Peyer's patch (tissue), 4 donors: ENCODE measurements around the gene RAX2. TPM values are rescaled to one million over a fixed set of nuclear protein-coding genes. Genes with fewer than 3 reads are reported as not detected.
"Not testable (repeated sequence)": the region's sequence is repeated elsewhere in the genome, so short reads cannot be mapped to it uniquely, and the experiment has no call there.

Experiments used
- DNase-seq, 3 donors: peaks; one replicate each; pipeline ENCODE4 v3.0.0-alpha.2; 2017 to 2019
- H3K27ac ChIP-seq, 4 donors: fragments of 200-600 bp; sonication (generic); one replicate each; pipeline ENCODE4 v1.5.1; 2016 to 2019
- H3K27me3 ChIP-seq, 2 donors: fragments of 200-600 bp; sonication (generic); one replicate each; pipeline ENCODE4 v1.5.1; 2019
- H3K36me3 ChIP-seq, 3 donors: fragments of 200-600 bp; sonication (generic); one replicate each; pipeline ENCODE4 v1.5.1; 2016 to 2019
- H3K4me1 ChIP-seq, 4 donors: fragments of 200-600 bp; sonication (generic); one replicate each; pipeline ENCODE4 v1.5.1; 2016 to 2019
- H3K4me3 ChIP-seq, 4 donors: fragments of 200-600 bp; sonication (generic); 1 replicate in 3 of 4; 2 replicates in 1 of 4; pipeline ENCODE4 v1.5.1; 2016 to 2019; ENCODE audit warnings: mild to moderate bottlenecking in 1 of 4
- H3K9me3 ChIP-seq, 4 donors: fragments of 200-600 bp; sonication (generic); one replicate each; pipeline ENCODE4 v1.5.1; 2016 to 2019; ENCODE audit warnings: mild to moderate bottlenecking in 1 of 4
- POLR2A ChIP-seq, 2 donors: fragments of 450-650 bp; IDR thresholded peaks; one replicate each; pipeline ENCODE4 v1.5.1; 2017; ENCODE audit warnings: antibody characterized with exemption in 2 of 2, mild to moderate bottlenecking in 2 of 2, moderate library complexity in 2 of 2
- total RNA-seq, 4 donors: library from RNA; depleted of rRNA; stranded (reverse); fragments of >200 nt; gene quantifications; one replicate each; pipeline ENCODE4 v1.1.0, GENCODE V29; 2016
- TF ChIP-seq, protein P1 (sequence below), 6 experiments: fragments of 450-650 bp in 4 of 6; fragments of 200-600 bp in 2 of 6; sonication (generic) in 1 of 6; IDR thresholded peaks; one replicate each; pipeline ENCODE4 v1.5.1; 2017 to 2019; ENCODE audit warnings: antibody characterized with exemption in 6 of 6, mild to moderate bottlenecking in 3 of 6, moderate library complexity in 1 of 6

The RAX2 gene
- total RNA-seq, 4 donors from 2014 or later, result not detected

DNA sequence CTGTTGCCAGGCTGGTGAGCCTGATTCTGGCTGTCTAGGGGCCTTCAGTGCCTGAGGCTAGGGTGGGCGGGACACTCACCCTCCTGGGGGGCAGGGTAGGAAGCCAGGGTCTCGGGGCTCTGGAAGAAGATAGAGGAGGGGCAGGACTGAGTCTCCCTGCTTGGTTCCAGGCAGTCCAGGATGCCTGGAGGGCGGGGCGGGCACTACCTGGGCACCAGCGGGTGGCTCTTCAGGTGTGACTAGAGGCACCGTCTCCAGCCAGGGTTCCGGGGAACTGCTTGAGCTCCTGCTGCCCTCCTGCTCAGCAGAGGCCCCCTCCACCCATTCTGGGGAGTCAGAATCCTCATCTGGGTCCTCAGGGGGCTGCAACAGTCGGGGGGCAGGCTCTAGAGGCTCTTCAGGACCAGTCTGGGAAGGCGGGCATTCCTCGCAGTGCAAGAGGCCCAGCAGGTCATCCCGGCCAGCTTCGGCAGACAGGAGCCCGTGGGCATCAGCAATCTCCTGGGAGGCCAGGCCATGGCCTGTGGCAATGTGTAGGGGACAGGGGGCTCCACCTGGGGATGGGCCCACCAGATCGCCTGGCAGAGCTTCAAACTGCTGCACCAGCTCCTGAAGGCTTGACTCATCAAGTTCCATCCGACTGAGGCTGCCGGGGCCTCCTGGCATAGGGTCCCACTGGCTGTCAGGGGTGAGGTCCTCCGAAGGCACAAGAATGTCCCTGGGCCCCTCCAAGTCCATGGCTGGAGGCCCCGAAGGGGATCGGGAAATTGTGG, 12.4 kb downstream of the RAX2 start:
- Histone ChIP-seq H3K4me1 (peaks cover 0 to 37% (median 25%) of the 10 kb centered on the region in 4 donors), H3K36me3 (peaks cover 0 to 31% (median 0%) of the 10 kb centered on the region in 3 donors), H3K27ac (no peak overlapping the region), H3K4me3 (no peak overlapping the region), H3K9me3 (no peaks in the 10 kb centered on the region), H3K27me3 (no peaks in the 10 kb centered on the region)
- DNase-seq, result no peak
- TF ChIP-seq POLR2A (IDR thresholded peaks at IDR 0.05), result no peak
- TF ChIP-seq, protein P1, sequence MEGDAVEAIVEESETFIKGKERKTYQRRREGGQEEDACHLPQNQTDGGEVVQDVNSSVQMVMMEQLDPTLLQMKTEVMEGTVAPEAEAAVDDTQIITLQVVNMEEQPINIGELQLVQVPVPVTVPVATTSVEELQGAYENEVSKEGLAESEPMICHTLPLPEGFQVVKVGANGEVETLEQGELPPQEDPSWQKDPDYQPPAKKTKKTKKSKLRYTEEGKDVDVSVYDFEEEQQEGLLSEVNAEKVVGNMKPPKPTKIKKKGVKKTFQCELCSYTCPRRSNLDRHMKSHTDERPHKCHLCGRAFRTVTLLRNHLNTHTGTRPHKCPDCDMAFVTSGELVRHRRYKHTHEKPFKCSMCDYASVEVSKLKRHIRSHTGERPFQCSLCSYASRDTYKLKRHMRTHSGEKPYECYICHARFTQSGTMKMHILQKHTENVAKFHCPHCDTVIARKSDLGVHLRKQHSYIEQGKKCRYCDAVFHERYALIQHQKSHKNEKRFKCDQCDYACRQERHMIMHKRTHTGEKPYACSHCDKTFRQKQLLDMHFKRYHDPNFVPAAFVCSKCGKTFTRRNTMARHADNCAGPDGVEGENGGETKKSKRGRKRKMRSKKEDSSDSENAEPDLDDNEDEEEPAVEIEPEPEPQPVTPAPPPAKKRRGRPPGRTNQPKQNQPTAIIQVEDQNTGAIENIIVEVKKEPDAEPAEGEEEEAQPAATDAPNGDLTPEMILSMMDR (IDR thresholded peaks at IDR 0.05), result no peak

DNA sequence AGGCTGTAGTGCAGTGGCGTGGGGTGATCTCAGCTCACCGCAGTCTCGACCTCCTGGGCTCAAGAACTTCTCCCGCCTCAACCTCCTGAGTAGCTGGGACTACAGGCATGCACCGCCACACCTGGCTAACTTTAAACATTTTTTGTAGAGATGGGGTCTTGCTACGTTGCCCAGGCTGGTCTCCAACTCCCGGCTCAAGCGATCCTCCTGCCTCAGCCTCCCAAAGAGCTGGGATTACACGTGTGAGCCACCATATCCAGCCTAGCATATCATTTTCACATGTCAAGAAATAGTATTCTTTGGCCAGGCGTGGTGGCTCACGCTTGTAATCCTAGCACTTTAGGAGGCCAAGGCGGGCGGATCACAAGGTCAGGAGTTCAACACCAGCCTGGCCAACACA, 13.7 kb downstream of the RAX2 start:
- not testable (repeated sequence) for H3K27me3 ChIP-seq, H3K4me3 ChIP-seq, H3K9me3 ChIP-seq, DNase-seq, H3K27ac ChIP-seq
- Histone ChIP-seq H3K4me1 (peaks cover 0 to 30% (median 20%) of the 10 kb centered on the region in 4 donors), H3K36me3 (peaks cover 0 to 41% (median 0%) of the 10 kb centered on the region in 3 donors)

DNA sequence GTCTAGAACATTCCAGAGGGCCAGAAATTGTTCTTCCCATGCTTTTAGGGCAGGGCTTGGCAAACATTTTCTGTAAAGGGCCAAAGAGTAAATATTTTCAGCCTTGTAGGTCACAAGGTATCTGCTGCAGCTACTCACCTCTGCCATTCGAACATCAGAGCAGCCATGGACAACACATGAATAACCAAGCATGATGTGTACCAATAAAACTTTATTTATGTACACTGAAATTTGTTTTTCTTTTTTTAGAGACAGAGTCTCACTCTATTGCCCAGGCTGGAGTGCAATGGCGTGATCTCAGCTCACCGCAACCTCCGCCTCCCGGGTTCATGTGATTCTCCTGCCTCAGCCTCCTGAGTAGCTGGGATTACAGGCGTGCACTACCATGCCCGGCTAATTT, 14.3 kb downstream of the RAX2 start:
- H3K27ac ChIP-seq, H3K4me3 ChIP-seq, H3K27me3 ChIP-seq, DNase-seq, H3K9me3 ChIP-seq: not testable (repeated sequence)
- Histone ChIP-seq H3K36me3 (peaks cover 0 to 47% (median 0%) of the 10 kb centered on the region in 3 donors), H3K4me1 (peaks cover 0 to 27% (median 17%) of the 10 kb centered on the region in 4 donors)

DNA sequence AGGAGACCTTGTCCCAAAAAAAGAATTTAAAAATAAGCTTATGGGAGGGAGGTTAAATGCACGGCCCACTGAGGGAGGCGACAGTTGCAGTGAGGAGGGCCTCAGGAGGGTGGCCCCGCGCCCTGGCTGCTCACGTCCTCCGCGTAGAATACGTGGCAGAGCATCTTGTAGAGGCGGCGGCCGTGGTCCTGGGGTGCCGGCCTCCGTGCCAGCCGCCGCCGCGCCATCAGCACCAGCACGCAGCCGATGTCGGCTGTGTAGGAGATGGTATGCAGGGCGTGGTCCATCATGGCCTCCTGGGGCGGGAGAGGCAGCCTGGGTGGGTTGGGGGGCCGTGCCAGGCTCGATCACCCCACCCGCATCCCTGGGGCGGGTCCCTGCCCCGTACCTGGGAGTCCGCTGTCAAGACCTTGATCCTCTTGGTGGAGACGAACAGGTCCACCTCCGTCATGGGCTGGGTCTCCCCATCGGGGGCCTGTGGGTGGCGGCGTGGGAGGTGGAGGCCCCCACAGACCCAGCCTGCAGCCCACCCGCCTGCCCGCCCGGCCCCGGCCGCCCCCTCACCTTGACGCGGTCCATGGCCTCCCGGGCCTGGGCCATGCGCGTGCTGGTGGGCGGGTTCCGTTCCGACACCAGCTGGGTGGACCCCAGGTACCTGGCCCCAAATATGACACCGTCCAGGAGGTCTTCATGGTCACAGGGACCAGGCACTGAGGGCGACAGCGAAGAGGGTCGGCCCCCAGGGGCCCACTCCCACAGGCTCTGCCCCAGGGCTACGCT, 18.2 kb downstream of the RAX2 start:
- Histone ChIP-seq H3K9me3 (no peaks in the 10 kb centered on the region), H3K27me3 (no peaks in the 10 kb centered on the region), H3K4me3 (no peak overlapping the region), H3K27ac (no peak overlapping the region), H3K4me1 (peaks cover 0 to 2% (median 0%) of the 10 kb centered on the region in 4 donors), H3K36me3 (peaks cover 0 to 74% (median 0%) of the 10 kb centered on the region in 3 donors)
- TF ChIP-seq, protein P1 (IDR thresholded peaks at IDR 0.05), result no peak
- TF ChIP-seq POLR2A (IDR thresholded peaks at IDR 0.05), result no peak
- DNase-seq, result no peak

DNA sequence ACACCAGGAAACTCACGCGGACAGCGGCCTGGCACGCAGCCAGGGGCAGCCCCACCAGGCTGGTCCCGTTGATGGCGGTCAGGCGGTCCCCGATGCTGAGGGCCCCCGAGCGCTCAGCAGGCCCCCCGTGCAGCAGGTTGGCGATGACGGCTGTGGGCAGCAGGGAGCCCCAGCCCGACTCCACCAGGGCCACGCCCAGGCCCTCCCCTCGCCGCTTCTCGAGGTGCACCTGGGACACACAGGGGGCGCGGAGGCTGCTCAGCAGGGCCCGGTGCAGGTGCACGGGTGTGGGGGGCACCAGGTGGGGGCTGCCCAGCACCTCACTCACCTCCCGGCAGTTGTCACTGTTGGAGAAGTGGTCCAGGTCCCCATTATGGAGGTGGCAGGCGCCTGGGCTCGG, 19.5 kb downstream of the RAX2 start:
- TF ChIP-seq, protein P1 (IDR thresholded peaks at IDR 0.05), result no peak
- TF ChIP-seq POLR2A (IDR thresholded peaks at IDR 0.05), result no peak
- Histone ChIP-seq H3K27ac (no peak overlapping the region), H3K27me3 (no peaks in the 10 kb centered on the region), H3K36me3 (peaks cover 0 to 68% (median 0%) of the 10 kb centered on the region in 3 donors), H3K4me3 (no peak overlapping the region), H3K9me3 (no peaks in the 10 kb centered on the region), H3K4me1 (no peaks in the 10 kb centered on the region)
- no peak for DNase-seq

DNA sequence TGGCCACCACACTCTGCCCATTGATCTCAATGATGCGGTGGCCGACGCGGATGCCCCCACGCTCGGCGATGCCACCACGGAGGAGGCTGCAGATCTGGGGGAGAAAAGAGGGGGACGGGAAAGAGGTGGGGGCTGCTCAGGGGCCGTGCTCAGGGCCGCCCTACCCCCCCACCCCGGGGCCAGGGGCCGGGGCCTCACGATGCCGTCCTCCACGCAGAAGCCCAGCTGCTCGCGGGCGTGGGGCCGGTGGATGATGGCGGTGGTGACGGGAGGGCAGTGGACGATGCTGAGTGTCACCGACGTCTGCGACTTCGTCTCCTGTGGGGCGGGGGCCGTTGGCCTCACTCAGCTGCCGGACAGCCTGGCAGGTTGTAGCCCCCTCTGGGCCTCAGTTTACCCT, 20.8 kb downstream of the RAX2 start:
- TF ChIP-seq, protein P1 (IDR thresholded peaks at IDR 0.05), result no peak
- TF ChIP-seq POLR2A (IDR thresholded peaks at IDR 0.05), result no peak
- Histone ChIP-seq H3K4me1 (no peaks in the 10 kb centered on the region), H3K36me3 (peaks cover 0 to 72% (median 0%) of the 10 kb centered on the region in 3 donors), H3K27ac (no peak overlapping the region), H3K4me3 (no peak overlapping the region), H3K9me3 (no peaks in the 10 kb centered on the region), H3K27me3 (no peaks in the 10 kb centered on the region)
- no peak for DNase-seq
